OCI-LY3 (cell line): ENCODE data around the gene PSG6.
"Not testable (repeated sequence)": the region's sequence is repeated elsewhere in the genome, so short reads cannot be mapped to it uniquely, and the experiment has no call there.

ENCODE experiments used
- EZH2phosphoT487 ChIP-seq: fragments of 200-600 bp; shearing (Covaris generic); IDR thresholded peaks from 2 replicates; pipeline ENCODE4 v1.6.1; 2018; ENCODE audit warnings: antibody characterized with exemption, mixed run types, low read depth
- TF ChIP-seq, protein P1 (sequence below): fragments of 200-600, 300-600 bp; sonication (generic); IDR thresholded peaks from 2 replicates; pipeline ENCODE4 v1.5.1; 2014; ENCODE audit warnings: antibody characterized with exemption, low read length, low read depth

DNA sequence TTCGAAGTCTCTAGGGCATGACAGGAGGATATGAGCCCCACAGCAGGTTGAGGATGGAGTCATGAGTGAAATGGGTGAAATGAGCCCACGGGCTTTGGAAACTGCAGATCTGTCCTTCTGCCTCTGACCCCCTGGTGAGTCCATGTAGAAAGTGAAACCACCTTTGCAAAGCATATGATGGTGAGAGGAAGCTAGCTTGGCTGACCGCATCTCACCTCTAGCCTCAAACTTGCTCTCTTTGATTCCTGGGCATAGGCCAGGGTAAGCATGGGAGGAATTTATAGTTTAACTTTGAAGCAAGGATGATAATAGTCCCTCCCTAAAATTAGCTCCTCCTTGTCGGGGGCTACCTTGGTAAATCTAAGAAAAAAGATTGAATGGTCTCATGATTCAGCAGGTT is 34.4 kb upstream of the PSG6 start:
- TF ChIP-seq, protein P1, sequence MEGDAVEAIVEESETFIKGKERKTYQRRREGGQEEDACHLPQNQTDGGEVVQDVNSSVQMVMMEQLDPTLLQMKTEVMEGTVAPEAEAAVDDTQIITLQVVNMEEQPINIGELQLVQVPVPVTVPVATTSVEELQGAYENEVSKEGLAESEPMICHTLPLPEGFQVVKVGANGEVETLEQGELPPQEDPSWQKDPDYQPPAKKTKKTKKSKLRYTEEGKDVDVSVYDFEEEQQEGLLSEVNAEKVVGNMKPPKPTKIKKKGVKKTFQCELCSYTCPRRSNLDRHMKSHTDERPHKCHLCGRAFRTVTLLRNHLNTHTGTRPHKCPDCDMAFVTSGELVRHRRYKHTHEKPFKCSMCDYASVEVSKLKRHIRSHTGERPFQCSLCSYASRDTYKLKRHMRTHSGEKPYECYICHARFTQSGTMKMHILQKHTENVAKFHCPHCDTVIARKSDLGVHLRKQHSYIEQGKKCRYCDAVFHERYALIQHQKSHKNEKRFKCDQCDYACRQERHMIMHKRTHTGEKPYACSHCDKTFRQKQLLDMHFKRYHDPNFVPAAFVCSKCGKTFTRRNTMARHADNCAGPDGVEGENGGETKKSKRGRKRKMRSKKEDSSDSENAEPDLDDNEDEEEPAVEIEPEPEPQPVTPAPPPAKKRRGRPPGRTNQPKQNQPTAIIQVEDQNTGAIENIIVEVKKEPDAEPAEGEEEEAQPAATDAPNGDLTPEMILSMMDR = not testable (repeated sequence)
- not testable (repeated sequence) for TF ChIP-seq EZH2phosphoT487
